Stomach smooth muscle (tissue), 2 donors: Measurements from ENCODE around the gene GPAM.

Experiments used
- H3K27ac ChIP-seq: one replicate; pipeline ENCODE4 v1.7.0; 2013; ENCODE audit warnings: mild to moderate bottlenecking, low read length, inconsistent platforms
- H3K27me3 ChIP-seq, 2 donors: one replicate each; pipeline ENCODE4 v1.7.0; 2013; ENCODE audit warnings: low read length in 2 of 2; ENCODE audit not compliant: insufficient read depth in 2 of 2, control insufficient read depth in 1 of 2
- H3K36me3 ChIP-seq, 2 donors: one replicate each; pipeline ENCODE4 v1.7.0; 2013; ENCODE audit warnings: low read length in 2 of 2; ENCODE audit not compliant: control insufficient read depth in 2 of 2, insufficient read depth in 2 of 2
- H3K4me1 ChIP-seq: one replicate; pipeline ENCODE4 v1.7.0; 2013; ENCODE audit warnings: low read length; ENCODE audit not compliant: control insufficient read depth, insufficient read depth
- H3K4me3 ChIP-seq, 2 donors: one replicate each; pipeline ENCODE4 v1.7.0; 2013; ENCODE audit warnings: low read length in 2 of 2
- H3K9ac ChIP-seq, 2 donors: one replicate each; pipeline ENCODE4 v1.7.0; 2013; ENCODE audit warnings: low read length in 2 of 2, mild to moderate bottlenecking in 1 of 2
- H3K9me3 ChIP-seq, 2 donors: one replicate each; pipeline ENCODE4 v1.7.0; 2013; ENCODE audit warnings: low read length in 2 of 2; ENCODE audit not compliant: control insufficient read depth in 2 of 2
- donor health status: healthy.
- donor health status: Pancreatic carcinoma.

GPAM gene

GRCh38 chr10:112136486-112137153 lies 46.9 kb downstream of the GPAM start:
- no peaks in the 10 kb centered on the region for H3K36me3 ChIP-seq
- no peak overlapping the region for H3K4me3 ChIP-seq
- H3K9ac ChIP-seq = no peak overlapping the region
- H3K4me1 ChIP-seq = no peaks in the 10 kb centered on the region
- no peaks in the 10 kb centered on the region for H3K9me3 ChIP-seq
- no peak overlapping the region for H3K27ac ChIP-seq
- H3K27me3 ChIP-seq = no peaks in the 10 kb centered on the region

GRCh38 chr10:112135604-112136003 lies 48.0 kb downstream of the GPAM start:
- Histone ChIP-seq H3K4me1 (no peaks in the 10 kb centered on the region), H3K9ac (no peak overlapping the region), H3K9me3 (no peaks in the 10 kb centered on the region), H3K4me3 (no peak overlapping the region), H3K36me3 (no peaks in the 10 kb centered on the region), H3K27ac (no peak overlapping the region), H3K27me3 (no peaks in the 10 kb centered on the region)

GRCh38 chr10:112132435-112132834 lies 51.1 kb downstream of the GPAM start:
- no peak overlapping the region for H3K27ac ChIP-seq

GRCh38 chr10:112131996-112132395 lies 51.6 kb downstream of the GPAM start:
- no peaks in the 10 kb centered on the region for H3K36me3 ChIP-seq
- no peaks in the 10 kb centered on the region for H3K9me3 ChIP-seq
- no peak overlapping the region for H3K27ac ChIP-seq
- no peak overlapping the region for H3K4me3 ChIP-seq
- H3K9ac ChIP-seq = no peak overlapping the region
- no peaks in the 10 kb centered on the region for H3K4me1 ChIP-seq
- H3K27me3 ChIP-seq = no peaks in the 10 kb centered on the region

More at GRCh38 chr10:112132435-112132834, 51.1 kb downstream of the GPAM start:
- Histone ChIP-seq H3K4me3 (no peak overlapping the region), H3K4me1 (no peaks in the 10 kb centered on the region), H3K9me3 (no peaks in the 10 kb centered on the region), H3K27me3 (no peaks in the 10 kb centered on the region), H3K9ac (no peak overlapping the region), H3K36me3 (no peaks in the 10 kb centered on the region)

GRCh38 chr10:112131346-112131745 lies 52.2 kb downstream of the GPAM start:
- no peaks in the 10 kb centered on the region for H3K27me3 ChIP-seq
- no peak overlapping the region for H3K9ac ChIP-seq
- no peaks in the 10 kb centered on the region for H3K9me3 ChIP-seq
- H3K4me1 ChIP-seq = no peaks in the 10 kb centered on the region
- no peak overlapping the region for H3K27ac ChIP-seq
- no peak overlapping the region for H3K4me3 ChIP-seq
- H3K36me3 ChIP-seq = no peaks in the 10 kb centered on the region

GRCh38 chr10:112126901-112127300 lies 56.7 kb downstream of the GPAM start:
- no peak overlapping the region for H3K9ac ChIP-seq
- H3K27ac ChIP-seq = no peak overlapping the region
- H3K27me3 ChIP-seq = no peaks in the 10 kb centered on the region
- H3K36me3 ChIP-seq = no peaks in the 10 kb centered on the region
- no peak overlapping the region for H3K4me3 ChIP-seq
- no peaks in the 10 kb centered on the region for H3K9me3 ChIP-seq
- no peaks in the 10 kb centered on the region for H3K4me1 ChIP-seq

GRCh38 chr10:112126172-112126571 lies 57.4 kb downstream of the GPAM start:
- Histone ChIP-seq H3K27ac (no peak overlapping the region), H3K9me3 (no peaks in the 10 kb centered on the region), H3K4me1 (no peaks in the 10 kb centered on the region), H3K9ac (no peak overlapping the region), H3K27me3 (no peaks in the 10 kb centered on the region), H3K4me3 (no peak overlapping the region), H3K36me3 (no peaks in the 10 kb centered on the region)

GRCh38 chr10:112124866-112125265 lies 58.7 kb downstream of the GPAM start:
- Histone ChIP-seq H3K36me3 (no peaks in the 10 kb centered on the region), H3K9me3 (no peaks in the 10 kb centered on the region), H3K27ac (no peak overlapping the region), H3K4me1 (no peaks in the 10 kb centered on the region), H3K9ac (no peak overlapping the region), H3K27me3 (no peaks in the 10 kb centered on the region), H3K4me3 (no peak overlapping the region)

- H3K9ac ChIP-seq = no peak overlapping the region
- no peaks in the 10 kb centered on the region for H3K4me1 ChIP-seq
- H3K27me3 ChIP-seq = no peaks in the 10 kb centered on the region
- H3K36me3 ChIP-seq = no peaks in the 10 kb centered on the region
- H3K4me3 ChIP-seq = no peak overlapping the region
- no peaks in the 10 kb centered on the region for H3K9me3 ChIP-seq
- H3K27ac ChIP-seq = no peak overlapping the region
Measured at GRCh38 chr10:112122827-112123226, 60.7 kb downstream of the GPAM start.

- no peaks in the 10 kb centered on the region for H3K4me1 ChIP-seq
- no peaks in the 10 kb centered on the region for H3K27me3 ChIP-seq
- H3K9ac ChIP-seq = no peak overlapping the region
- H3K27ac ChIP-seq = no peak overlapping the region
- H3K9me3 ChIP-seq = no peaks in the 10 kb centered on the region
- no peaks in the 10 kb centered on the region for H3K36me3 ChIP-seq
- no peak overlapping the region for H3K4me3 ChIP-seq
Measured at GRCh38 chr10:112120491-112120890, 63.1 kb downstream of the GPAM start.

GRCh38 chr10:112115781-112116385 lies 67.7 kb downstream of the GPAM start:
- H3K9me3 ChIP-seq = no peaks in the 10 kb centered on the region
- no peak overlapping the region for H3K9ac ChIP-seq
- H3K4me3 ChIP-seq = no peak overlapping the region
- H3K27ac ChIP-seq = no peak overlapping the region
- H3K27me3 ChIP-seq = no peaks in the 10 kb centered on the region
- no peaks in the 10 kb centered on the region for H3K36me3 ChIP-seq
- no peaks in the 10 kb centered on the region for H3K4me1 ChIP-seq
